Heart left ventricle (tissue), 16 donors: Measurements from ENCODE around the gene PTPRN2. TPM values are rescaled to one million over a fixed set of nuclear protein-coding genes. Genes with fewer than 3 reads are reported as not detected.

Experiments used
- ATAC-seq, 4 donors: fragments of 200-7000 bp; cut with Tn5 transposase; one replicate each; pipeline ENCODE4 v1.9.1; 2020 to 2022; ENCODE audit warnings: moderate library complexity in 4 of 4, mild to moderate bottlenecking in 3 of 4, moderate number of reproducible peaks in 1 of 4
- DNase-seq, 5 donors: peaks; one replicate each; pipeline ENCODE4 v3.0.0-alpha.2; 2020
- H3K27ac ChIP-seq, 12 donors: fragments of 200-600 bp; sonication (generic) in 4 of 12; one replicate each; pipeline versions ENCODE4 v1.5.0 to v1.8.0; 2016 to 2022; ENCODE audit warnings: mild to moderate bottlenecking in 2 of 12
- H3K27me3 ChIP-seq, 9 donors: fragments of 200-600 bp; sonication (generic) in 2 of 9; one replicate each; pipeline versions ENCODE4 v1.5.1 to v1.8.0; 2016 to 2022; ENCODE audit warnings: mild to moderate bottlenecking in 3 of 9
- H3K36me3 ChIP-seq, 9 donors: fragments of 200-600 bp; sonication (generic) in 2 of 9; one replicate each; pipeline versions ENCODE4 v1.5.0 to v1.8.0; 2018 to 2022; ENCODE audit warnings: mild to moderate bottlenecking in 2 of 9
- H3K4me1 ChIP-seq, 12 donors: fragments of 200-600 bp; sonication (generic) in 4 of 12; one replicate each; pipeline versions ENCODE4 v1.5.0 to v1.8.0; 2016 to 2022; ENCODE audit warnings: mild to moderate bottlenecking in 3 of 12
- H3K4me3 ChIP-seq, 12 donors: fragments of 200-600 bp; sonication (generic) in 4 of 12; one replicate each; pipeline versions ENCODE4 v1.5.0 to v1.8.0; 2017 to 2022; ENCODE audit warnings: mild to moderate bottlenecking in 9 of 12, moderate library complexity in 4 of 12
- H3K9me3 ChIP-seq, 12 donors: fragments of 200-600 bp; sonication (generic) in 4 of 12; one replicate each; pipeline versions ENCODE4 v1.5.0 to v1.8.0; 2016 to 2022; ENCODE audit warnings: mild to moderate bottlenecking in 1 of 12
- CTCF ChIP-seq, 12 donors: fragments of 200-600 bp; sonication (generic) in 4 of 12; IDR thresholded peaks; one replicate each; pipeline versions ENCODE4 v1.5.0 to v1.8.0; 2018 to 2022; ENCODE audit warnings: antibody characterized with exemption in 12 of 12, mild to moderate bottlenecking in 5 of 12
- POLR2A ChIP-seq, 2 donors: fragments of 450-650 bp; IDR thresholded peaks; one replicate each; pipeline ENCODE4 v1.6.1; 2017; ENCODE audit warnings: antibody characterized with exemption in 2 of 2, mild to moderate bottlenecking in 2 of 2, moderate library complexity in 2 of 2
- WGBS, 4 donors: extraction: QIAGEN DNeasy Blood & Tissue Kit in 2 of 4; methylation state at CpG; one replicate each; pipeline versions ENCODE4 v1.1.5 to v1.1.7; 2013 to 2018; 5-methylcytosine and 5-hydroxymethylcytosine counted together
- intact Hi-C, 10 donors: fragments of 100-400 bp; cut with DNase I; formaldehyde crosslinking; loops; one replicate each; pipeline versions ENCODE4 v1.11.1 to v1.14.2; 2022
- polyA plus RNA-seq, 2 donors: library from polyadenylated mRNA; stranded (reverse); fragments of 200-250 nt; gene quantifications; one replicate each; pipeline ENCODE4 v1.2.3, GENCODE V29; 2013
- total RNA-seq, 9 donors: library from RNA; depleted of rRNA in 2 of 9; stranded (reverse); fragments of >200 nt in 2 of 9; fragmentation: NEBNext Ultra II Directional in 3 of 9; extraction: Animal tissue kit (Norgen Biotek cat#: 25700) in 3 of 9; gene quantifications; one replicate each; pipeline versions ENCODE4 v1.1.0 to v1.2.4, GENCODE V29; 2016 to 2023
- donor health status: ischemic (EF 13 %, LVEDD 7.1; RV severe dilation, severe dysfunction).
- donor health status: healthy with polysubstance abuse.
- donor health status: DM: no; HTN: yes; CAD: no.
- donor health status: DM: no; HTN: no; CAD: no.
- donor health status: ischemic (EF 25% LVEDD 6.9; RV normal size, moderate dysfunction).
- donor health status: ischemic (EF 25% LVEDD 5.7; RV mildly dilated, moderate dysfunction).
- donor health status: healthy.
- donor health status: DM: yes; HTN: yes; CAD: no.
- donor health status: ischemic (EF 35%, LVEDD 5.7; RV mildly dilated, moderate dysfunction).
- donor health status: nonischemic (EF 11% LVEDD 7.7; RV severe dilation, severe dysfunction).
- donor health status: DM: yes; HTN: yes; CAD: no.
- donor health status: PGD.
- donor health status: ischemic (EF 29% LVEDD 5.4; RV normal size, mild dysfunction).
- donor health status: nonischemic (EF 23%, LVEDD 6.1; RV moderate dilation, normal function).

Gene PTPRN2
- total and polyA plus RNA-seq, 11 donors: 0.61 to 2.3 (median 1.3) TPM

GRCh38 chr7:158538156-158538946 lies 49.3 kb downstream of the PTPRN2 start:
- intact Hi-C loops: no loop called here
- 92 to 93% (median 93%) methylated on average over 36 of the region's 36 CpGs for WGBS, 4 donors
- TF ChIP-seq CTCF (IDR thresholded peaks at IDR 0.05): no peak
- TF ChIP-seq POLR2A (IDR thresholded peaks at IDR 0.05): no peak
- Histone ChIP-seq H3K36me3 (no peaks in the 10 kb centered on the region), H3K27ac (no peak overlapping the region), H3K27me3 (peaks cover 0 to 4% (median 0%) of the 10 kb centered on the region in 9 donors), H3K4me3 (no peak overlapping the region), H3K9me3 (no peaks in the 10 kb centered on the region), H3K4me1 (peaks cover 0 to 7% (median 0%) of the 10 kb centered on the region in 12 donors)
- no peak for ATAC-seq
- DNase-seq: peak in 2 of 5 donors; percentile 8 to 19

GRCh38 chr7:158537516-158537882 lies 50.1 kb downstream of the PTPRN2 start:
- no peak overlapping the region for H3K4me3 ChIP-seq
- TF ChIP-seq POLR2A (IDR thresholded peaks at IDR 0.05): no peak
- no peak for TF ChIP-seq CTCF (IDR thresholded peaks at IDR 0.05)
- peaks cover 0 to 7% (median 0%) of the 10 kb centered on the region in 12 donors for H3K4me1 ChIP-seq
- H3K9me3 ChIP-seq: no peaks in the 10 kb centered on the region
- H3K27ac ChIP-seq: no peak overlapping the region
- intact Hi-C loops: no loop called here
- DNase-seq: no peak
- ATAC-seq: no peak
- no peaks in the 10 kb centered on the region for H3K36me3 ChIP-seq
- 79 to 83% (median 82%) methylated on average over 7 of the region's 7 CpGs for WGBS, 4 donors
- peaks cover 0 to 9% (median 0%) of the 10 kb centered on the region in 9 donors for H3K27me3 ChIP-seq

DNA sequence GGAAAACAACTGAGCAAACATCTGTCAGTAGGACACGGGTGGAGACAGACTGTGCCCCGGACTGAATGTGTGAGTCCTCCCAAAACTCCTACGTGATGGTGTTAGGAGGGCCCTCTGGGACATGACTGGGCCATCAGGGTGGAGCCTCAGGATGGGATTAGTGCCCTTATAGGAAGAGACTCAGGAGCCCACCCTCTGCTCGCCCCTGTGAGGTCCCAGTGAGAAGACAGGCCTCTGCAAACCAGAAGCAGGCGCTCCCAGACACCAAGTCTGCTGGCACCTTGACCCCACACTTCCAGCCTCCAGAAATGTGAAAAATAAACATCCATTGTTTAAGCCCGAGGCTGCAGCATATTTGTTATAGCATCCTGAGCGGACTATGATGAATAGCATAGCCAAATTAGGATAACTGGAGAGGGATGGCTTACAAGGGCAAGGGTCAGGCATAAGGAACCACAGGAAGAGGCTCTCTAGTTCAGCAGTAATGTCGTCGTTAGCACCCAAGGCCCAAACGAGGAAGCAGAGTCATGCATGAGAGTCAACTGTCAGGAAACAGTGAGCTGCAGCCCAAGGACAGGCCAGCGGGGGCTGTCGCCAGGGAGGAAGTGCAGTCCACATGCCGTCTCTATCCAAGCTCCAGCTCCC lies 50.6 kb downstream of the PTPRN2 start:
- TF ChIP-seq POLR2A (IDR thresholded peaks at IDR 0.05) (no peak), CTCF (IDR thresholded peaks at IDR 0.05) (no peak)
- Histone ChIP-seq H3K4me3 (no peak overlapping the region), H3K4me1 (peaks cover 0 to 7% (median 0%) of the 10 kb centered on the region in 12 donors), H3K9me3 (no peaks in the 10 kb centered on the region), H3K36me3 (no peaks in the 10 kb centered on the region), H3K27ac (no peak overlapping the region), H3K27me3 (peaks cover 0 to 9% (median 0%) of the 10 kb centered on the region in 9 donors)
- DNase-seq: no peak
- 56 to 60% (median 57%) methylated on average over 12 to 13 of the region's 13 CpGs for WGBS, 4 donors
- intact Hi-C loops: no loop called here
- peak in 1 of 4 donors; percentile 6 for ATAC-seq

DNA sequence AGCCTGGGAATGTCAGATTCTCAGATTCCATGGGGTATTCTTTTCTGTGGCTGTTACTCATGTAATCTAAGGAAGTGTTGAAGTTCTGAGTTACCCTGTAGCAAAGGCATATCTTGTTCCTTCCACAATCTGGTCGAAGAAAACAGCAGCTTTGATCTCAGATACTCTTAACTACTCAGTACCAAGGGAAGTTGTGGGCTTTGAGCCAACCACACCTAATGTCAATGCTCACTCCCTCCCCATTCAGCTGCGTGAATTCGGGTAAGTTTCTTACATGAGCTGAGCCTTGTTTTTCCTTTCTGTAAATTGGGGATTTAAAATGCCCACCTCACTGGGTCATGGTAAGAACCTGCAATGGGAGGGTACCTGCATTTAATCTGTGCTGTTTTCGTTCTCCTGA lies 52.5 kb downstream of the PTPRN2 start:
- Histone ChIP-seq H3K27ac (no peak overlapping the region), H3K36me3 (no peaks in the 10 kb centered on the region), H3K4me3 (no peak overlapping the region), H3K9me3 (no peaks in the 10 kb centered on the region), H3K4me1 (peaks cover 0 to 2% (median 0%) of the 10 kb centered on the region in 12 donors), H3K27me3 (peaks cover 0 to 9% (median 0%) of the 10 kb centered on the region in 9 donors)
- ATAC-seq (no peak), DNase-seq (no peak)
- TF ChIP-seq POLR2A (IDR thresholded peaks at IDR 0.05) (no peak), CTCF (IDR thresholded peaks at IDR 0.05) (no peak)
- 69 to 77% (median 70%) methylated on average over 4 of the region's 4 CpGs for WGBS, 4 donors
- intact Hi-C loops: no loop called here
